NCI-H1092 (cell line): ENCODE measurements around the gene LRBA.

Source experiments
- DNase-seq: peaks from one replicate; lab custom pipeline; 2025; lab: John Stamatoyannopoulos, UW

Gene LRBA

DNA sequence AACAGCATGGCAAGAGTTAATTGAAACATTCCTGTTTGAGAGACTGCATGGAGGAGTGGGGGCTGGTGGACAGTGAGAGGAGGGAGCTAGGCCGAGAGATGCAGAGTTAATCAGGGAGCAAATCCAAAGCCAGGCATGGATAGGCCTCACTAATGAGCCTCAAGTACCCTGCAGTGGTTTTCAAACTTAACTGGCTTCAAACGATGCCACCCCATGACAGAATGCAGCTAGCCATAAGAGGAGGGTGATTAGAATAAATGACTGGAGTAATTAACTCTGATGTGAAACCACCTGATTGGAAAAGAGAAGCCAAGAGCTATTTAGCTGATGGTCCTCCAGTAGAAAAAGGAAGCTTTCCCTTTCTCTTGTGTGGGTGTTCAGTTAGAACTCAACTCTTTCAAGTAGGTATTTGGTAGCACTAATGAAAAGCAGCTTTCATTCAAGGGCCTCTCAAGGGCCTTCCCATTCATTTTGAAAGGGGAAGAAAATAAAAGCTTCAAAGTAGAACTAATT lies 648.5 kb downstream of the LRBA start:
- DNase-seq: peak; percentile 94

DNA sequence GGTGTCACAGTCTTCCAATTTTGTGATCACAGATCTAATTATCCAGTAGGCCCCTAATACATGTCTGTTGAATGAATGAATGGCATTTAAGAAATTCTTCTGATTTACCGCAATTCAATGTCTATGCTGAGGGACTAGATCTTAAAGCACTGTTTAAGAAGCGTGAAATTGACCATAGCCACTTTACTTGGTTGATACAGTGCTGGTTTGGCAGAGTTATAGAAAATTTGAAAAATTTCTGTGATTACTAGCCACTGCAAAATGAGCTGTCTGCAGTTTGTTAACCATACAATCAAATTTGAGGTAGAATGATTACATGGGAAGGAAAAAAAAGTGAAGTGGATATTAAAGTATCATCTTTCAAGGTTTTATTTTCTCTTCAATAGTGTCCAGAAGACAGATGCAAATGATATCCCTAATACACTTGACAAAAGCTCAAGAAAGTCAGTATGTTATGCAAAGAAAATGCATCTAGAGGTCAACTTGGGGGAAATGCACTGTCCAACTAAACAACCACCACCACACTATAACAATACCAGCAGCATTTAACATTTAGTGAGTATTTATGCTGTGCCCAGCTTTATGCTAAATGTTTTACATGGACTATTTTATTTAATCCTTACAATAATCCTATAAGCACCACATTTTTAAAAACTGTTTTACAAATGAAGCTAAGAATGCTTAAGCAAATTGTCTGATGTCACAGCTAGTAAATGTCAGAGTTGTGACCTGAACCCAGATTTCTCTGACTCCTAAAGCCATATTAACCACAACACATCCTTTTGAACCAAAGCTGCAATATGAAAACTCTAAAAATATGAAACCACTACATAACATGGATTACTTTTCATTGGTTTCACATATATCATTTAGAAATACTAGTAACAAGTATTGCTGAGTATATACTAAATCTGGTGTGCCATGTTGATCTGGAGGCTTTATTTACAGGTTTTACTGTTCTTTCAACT lies 651.1 kb downstream of the LRBA start:
- no peak for DNase-seq

DNA sequence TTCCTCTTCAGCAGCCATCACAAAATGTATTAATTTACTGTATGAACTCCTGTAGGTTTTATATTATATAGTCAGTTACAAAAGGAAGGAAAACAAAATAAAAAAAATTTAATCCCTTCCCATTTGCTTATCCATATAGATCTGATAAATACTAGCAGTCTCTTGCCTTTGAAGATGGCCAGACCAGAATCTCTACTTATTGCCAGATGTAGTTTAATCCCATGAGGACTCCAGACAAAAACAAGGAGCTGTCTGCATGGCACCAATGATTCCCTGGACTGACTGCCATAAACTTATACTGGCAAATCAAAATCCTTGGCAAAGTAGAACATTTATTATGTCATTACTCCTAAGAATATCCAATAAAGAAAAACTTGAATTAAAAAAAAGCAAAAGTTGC lies 656.4 kb downstream of the LRBA start:
- DNase-seq: no peak

- no peak for DNase-seq
Observed at GRCh38 chr4:150357829-150358228, 657.3 kb downstream of the LRBA start.

GRCh38 chr4:150355858-150356455 lies 659.1 kb downstream of the LRBA start:
- DNase-seq: no peak

DNA sequence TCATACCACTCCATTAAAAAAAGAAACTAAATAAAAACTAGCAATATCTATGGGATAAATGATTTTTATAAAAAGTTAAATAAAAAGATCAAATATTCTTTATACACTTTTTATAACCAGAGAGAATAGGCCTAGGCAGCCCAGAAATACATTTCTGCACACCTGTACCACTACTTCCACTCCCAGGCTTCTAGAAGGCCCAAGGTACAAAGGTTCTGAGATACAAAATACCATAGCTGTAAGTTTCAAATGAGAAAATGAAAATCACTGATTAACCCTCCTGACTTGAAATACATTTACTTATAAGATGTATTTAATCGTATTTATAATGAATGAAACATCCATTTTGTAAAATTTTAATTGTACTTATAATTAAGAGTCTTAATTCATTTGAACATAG lies 659.7 kb downstream of the LRBA start:
- no peak for DNase-seq

DNA sequence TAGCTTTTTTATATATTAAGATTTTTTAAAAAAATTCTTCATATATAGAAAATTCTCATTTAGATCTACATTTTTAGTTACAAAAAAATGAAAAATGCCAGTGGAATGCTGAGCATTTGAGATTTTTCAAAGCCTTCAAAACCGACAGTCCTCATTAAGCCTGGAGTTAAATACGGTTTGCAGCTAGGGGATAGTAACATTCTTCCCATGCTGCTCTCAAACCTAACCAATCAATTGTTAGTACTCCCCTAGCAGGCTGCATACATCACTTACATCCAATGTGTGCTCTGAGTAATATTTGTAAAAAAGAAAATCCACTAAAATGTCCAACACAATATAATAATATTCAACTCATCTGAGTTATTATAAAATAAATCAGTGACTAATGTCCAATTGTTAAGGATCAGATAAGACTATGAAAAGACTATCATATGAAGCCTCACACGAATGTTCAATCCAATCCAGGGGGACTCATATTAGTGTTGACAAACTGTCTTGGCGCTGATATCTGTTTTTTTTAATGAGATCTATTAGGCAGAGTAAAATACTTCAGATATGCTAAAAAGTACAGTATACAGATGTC lies 660.8 kb downstream of the LRBA start:
- no peak for DNase-seq

DNA sequence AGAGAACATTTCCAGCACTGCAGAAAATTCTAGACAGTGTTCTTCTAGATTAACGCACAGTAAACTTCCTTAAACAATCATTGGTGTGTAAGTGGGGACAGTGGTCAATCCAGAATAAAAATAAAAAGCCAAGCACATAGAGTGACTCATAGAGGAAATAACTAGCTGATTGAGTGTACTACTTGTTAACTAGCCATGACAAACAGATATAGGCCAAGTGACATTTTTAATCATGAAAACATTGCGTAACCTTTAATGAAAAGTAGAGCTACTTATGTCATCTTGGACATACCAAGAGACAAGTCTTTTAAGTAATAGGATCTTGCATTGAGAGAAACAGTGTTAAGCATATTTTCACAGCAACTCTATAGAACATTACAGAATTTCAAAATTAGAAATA lies 667.0 kb downstream of the LRBA start:
- no peak for DNase-seq

- DNase-seq: no peak
Observed at GRCh38 chr4:150345207-150345744, 669.8 kb downstream of the LRBA start.

GRCh38 chr4:150343796-150344195 lies 671.3 kb downstream of the LRBA start:
- DNase-seq: no peak

DNA sequence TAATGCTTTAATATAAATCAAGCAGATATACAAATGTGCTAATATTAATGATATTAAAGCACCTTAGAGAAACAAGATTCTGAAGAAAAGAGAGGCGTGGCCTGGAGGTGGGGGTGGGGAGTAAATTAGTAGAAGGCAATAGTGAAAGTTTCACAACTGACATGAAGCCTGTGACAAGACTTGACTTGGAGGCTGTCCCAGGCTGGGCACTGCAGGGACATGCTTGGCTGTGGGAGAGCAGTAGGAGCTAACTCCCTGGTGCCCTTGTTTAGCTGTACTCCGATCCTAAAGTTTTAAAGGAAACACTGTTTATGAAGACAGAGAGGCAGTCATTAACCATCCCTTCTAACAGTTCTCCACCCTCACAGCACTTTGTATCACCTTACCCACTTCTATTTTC lies 672.1 kb downstream of the LRBA start:
- DNase-seq: no peak

GRCh38 chr4:150337734-150338133 lies 677.4 kb downstream of the LRBA start:
- DNase-seq: no peak

GRCh38 chr4:150336676-150337412 lies 678.2 kb downstream of the LRBA start:
- DNase-seq: no peak

GRCh38 chr4:150332961-150333360 lies 682.1 kb downstream of the LRBA start:
- no peak for DNase-seq

GRCh38 chr4:150332086-150332485 lies 683.0 kb downstream of the LRBA start:
- DNase-seq: no peak

- no peak for DNase-seq
Observed at GRCh38 chr4:150329373-150329772, 685.7 kb downstream of the LRBA start.

GRCh38 chr4:150328496-150328895 lies 686.6 kb downstream of the LRBA start:
- DNase-seq: no peak

- no peak for DNase-seq
Observed at GRCh38 chr4:150327262-150327780, 687.8 kb downstream of the LRBA start.

DNA sequence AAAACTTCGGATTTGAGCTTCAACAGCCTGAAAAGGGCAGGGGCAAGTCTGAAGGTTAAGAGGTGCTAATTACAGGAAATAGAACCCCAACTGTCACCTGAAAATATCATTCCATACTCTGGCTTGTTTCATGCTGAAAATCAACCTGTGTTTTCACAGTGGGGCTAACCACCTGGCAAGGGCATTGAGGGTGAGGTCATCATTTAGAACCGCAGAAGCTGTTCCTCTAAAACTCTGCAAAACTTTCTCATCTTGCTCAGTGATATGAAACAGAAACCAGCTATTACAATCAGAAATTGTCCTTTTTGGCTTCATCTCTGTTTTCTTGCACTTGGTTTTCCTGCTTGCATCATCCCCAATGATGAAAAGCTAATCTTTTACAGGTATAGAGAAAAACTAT lies 689.2 kb downstream of the LRBA start:
- DNase-seq: no peak

DNA sequence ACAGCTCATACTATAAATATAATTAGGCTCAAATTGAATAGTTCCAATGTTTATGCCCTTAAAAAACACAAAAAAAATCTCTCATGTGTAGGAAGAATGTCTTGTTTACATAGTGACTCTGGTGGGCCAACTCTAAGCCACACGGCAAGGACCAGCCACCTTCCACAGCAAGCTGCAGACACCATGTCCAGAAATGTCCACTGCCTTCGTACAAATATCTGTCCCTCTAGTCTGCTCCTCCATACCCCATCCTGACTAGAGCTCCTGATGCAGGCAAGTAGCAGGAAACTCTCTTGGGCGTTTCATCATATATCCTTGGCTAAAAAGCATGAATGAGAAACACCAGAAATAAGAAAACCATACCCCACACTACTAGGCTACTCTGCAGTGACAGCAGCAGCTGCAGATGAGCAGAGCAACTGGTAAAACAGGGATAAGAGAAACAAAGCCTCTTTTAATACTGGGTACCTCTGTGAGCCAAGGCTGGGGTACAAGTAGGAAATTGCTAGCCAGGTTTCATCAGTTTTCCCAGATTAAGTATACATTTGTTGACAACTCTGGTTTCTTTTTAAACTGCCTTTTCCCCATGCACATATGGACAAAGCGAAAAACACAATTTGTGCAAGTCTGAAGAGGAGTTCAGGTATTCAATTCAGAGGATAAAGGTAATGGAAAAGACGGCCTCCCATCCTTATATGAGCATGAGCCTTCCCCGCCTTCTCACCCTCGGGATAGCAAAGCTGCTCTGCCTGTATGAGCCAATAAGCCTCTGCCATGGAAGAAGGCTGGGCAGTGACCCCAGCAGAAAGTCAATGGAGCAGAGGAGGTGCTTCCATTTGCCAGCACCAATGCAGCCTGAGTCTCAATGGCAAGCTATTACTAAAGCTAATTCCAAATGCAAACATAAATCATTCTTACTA lies 691.4 kb downstream of the LRBA start:
- DNase-seq: no peak

GRCh38 chr4:150322646-150323045 lies 692.4 kb downstream of the LRBA start:
- DNase-seq: no peak
